Measurements from ENCODE around the gene PHAF1. TPM values are rescaled to one million over a fixed set of nuclear protein-coding genes. Genes with fewer than 3 reads are reported as not detected.

The PHAF1 gene
- total RNA-seq, 1 donor, result 15.9 TPM

DNA sequence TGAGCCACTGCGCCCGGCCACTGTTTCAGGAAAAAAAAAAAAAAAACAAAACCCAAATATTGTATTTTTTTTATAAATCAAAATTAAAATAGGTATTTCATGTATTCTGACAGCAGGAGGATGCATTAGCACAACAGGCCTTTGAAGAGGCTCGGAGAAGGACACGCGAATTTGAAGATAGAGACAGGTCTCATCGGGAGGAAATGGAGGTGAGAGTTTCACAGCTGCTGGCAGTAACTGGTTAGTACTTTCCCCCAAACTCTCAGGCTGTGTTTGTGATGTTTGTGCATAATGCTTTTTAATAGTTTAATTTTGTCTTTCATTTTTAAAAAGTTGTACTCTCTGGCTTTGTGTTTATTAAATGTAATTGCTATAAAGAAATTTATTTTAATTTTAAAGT is 27.6 kb upstream of the PHAF1 start:
- TF ChIP-seq CTCF (IDR thresholded peaks at IDR 0.05; ENCODE audit: insufficient read depth, low read length), result no peak
- no peak overlapping the region for H3K4me3 ChIP-seq (ENCODE audit: low read depth, low read length)
- no peak for DNase-seq (ENCODE audit: low read depth)

- no peak overlapping the region for H3K4me3 ChIP-seq (ENCODE audit: low read depth, low read length)
- DNase-seq (ENCODE audit: low read depth), result no peak
- no peak for TF ChIP-seq CTCF (IDR thresholded peaks at IDR 0.05; ENCODE audit: insufficient read depth, low read length)
Measured at GRCh38 chr16:67082891-67083290, 26.9 kb upstream of the PHAF1 start.

DNA sequence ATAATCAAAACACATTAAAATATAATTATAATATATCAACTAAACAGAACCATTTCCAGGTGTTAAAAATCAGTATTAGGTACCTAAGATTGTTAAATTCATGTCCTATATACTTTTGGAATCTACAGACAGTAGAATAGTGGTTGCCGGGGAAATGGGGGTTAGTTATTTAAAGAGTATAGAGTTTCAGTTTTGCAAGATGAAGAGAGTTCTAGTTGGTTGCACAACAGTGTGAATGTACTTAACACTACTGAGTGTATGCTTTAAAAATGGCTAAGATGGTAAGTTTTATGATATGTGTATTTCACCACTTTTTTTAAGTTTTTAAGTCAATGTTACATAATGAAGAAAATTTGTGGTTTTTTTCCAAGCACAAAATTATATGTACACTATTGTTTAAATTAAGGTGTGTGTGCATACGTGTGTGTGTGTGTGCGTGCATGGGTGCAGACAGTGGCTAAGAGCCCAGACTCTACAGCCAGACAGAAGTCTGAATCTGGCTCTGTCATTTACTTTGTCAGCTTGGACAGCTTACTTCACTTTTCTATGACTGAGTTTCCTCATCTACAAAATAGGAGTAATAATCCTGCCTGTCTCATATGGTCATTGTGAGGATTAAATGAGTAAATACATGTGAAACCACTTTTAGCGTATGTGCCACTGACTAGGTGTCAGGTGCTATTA is 25.3 kb upstream of the PHAF1 start:
- no peak for TF ChIP-seq CTCF (IDR thresholded peaks at IDR 0.05; ENCODE audit: insufficient read depth, low read length)
- H3K4me3 ChIP-seq (ENCODE audit: low read depth, low read length), result no peak overlapping the region
- DNase-seq (ENCODE audit: low read depth), result no peak

GRCh38 chr16:67086822-67087221 is 22.9 kb upstream of the PHAF1 start:
- DNase-seq (ENCODE audit: low read depth), result peak; percentile 79
- no peak for TF ChIP-seq CTCF (IDR thresholded peaks at IDR 0.05; ENCODE audit: insufficient read depth, low read length)
- no peak overlapping the region for H3K4me3 ChIP-seq (ENCODE audit: low read depth, low read length)

DNA sequence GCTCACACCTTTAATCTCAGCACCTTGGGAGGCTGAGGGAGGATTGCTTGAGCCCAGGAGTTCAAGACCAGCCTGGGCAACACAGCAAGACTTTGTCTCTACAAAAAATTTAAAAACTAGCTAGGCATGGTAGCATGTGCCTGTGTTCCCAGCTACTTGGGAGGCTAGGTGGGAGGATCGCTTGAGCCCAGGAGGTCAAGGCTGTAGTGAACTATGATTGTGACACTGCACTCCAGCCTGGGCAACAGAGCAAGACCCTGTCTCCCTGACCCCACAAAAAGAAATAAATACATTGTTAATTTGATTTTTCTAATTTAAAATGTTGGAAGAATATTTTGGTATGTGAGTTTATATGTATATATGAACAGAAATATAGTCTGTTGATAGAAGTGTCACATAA is 22.4 kb upstream of the PHAF1 start:
- H3K4me3 ChIP-seq (ENCODE audit: low read depth, low read length), result no peak overlapping the region
- no peak for TF ChIP-seq CTCF (IDR thresholded peaks at IDR 0.05; ENCODE audit: insufficient read depth, low read length)
- DNase-seq (ENCODE audit: low read depth), result no peak

- H3K4me3 ChIP-seq (ENCODE audit: low read depth, low read length), result no peak overlapping the region
- TF ChIP-seq CTCF (IDR thresholded peaks at IDR 0.05; ENCODE audit: insufficient read depth, low read length), result no peak
- DNase-seq (ENCODE audit: low read depth), result no peak
Measured at GRCh38 chr16:67087803-67088202, 21.9 kb upstream of the PHAF1 start.

GRCh38 chr16:67088551-67088950 is 21.2 kb upstream of the PHAF1 start:
- TF ChIP-seq CTCF (IDR thresholded peaks at IDR 0.05; ENCODE audit: insufficient read depth, low read length), result no peak
- no peak for DNase-seq (ENCODE audit: low read depth)
- H3K4me3 ChIP-seq (ENCODE audit: low read depth, low read length), result no peak overlapping the region
